IPS-NIHi11 (cell line): Measurements from ENCODE around the gene ME1.
"Not testable (repeated sequence)": the region's sequence is repeated elsewhere in the genome, so short reads cannot be mapped to it uniquely, and the experiment has no call there.

Source experiments
- DNase-seq: peaks from one replicate; pipeline ENCODE4 v3.0.0; 2012; ENCODE audit warnings: mixed read lengths, low spot score

The ME1 gene

DNA sequence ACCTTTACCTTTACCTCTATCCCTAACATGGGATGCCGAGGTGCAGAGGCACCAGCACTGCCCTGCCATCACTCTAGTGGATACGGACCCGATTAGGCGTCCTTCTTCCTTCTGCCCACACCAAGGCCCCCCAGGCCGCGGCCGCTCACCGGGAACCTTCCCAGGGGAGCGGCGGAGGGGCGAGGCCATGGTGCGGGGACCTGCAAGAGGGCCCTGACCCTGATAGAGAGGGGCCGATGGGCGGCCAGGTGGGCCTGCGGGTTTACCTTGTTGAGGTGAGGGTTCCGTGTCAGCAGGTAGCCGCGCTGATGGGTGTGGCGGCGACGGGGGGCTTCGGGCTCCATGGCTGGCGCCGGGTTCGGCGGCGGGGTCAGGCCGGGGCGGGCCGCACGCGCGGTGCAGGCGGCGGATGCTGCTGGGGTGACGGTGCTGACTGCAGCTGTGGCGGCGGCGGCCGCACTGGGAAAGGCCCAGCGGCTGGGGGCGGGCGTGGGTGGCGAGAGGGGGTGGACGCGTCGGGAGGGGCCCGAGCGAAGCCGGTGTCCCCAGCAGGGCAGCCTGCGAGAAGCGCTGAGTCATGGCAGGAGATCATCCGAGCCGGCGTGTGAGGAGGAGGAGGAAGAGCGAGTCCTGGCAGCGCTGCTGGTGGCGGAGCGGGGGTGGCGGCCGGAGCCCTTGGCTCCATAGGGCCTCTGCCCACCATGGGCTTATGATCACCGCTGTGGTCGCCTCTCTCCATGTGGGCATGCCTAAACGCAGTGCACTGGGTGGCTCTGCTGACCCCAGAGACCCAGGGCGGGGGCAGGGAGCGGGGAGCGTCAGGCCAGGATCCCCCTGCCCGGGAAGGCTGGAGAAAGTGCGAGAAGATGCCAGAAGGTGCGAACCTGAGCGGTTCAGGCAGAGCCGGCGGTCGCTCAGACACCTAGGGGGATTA is at the start of gene ME1:
ME1 (minus strand) TSS at position 441 of the 934 bp plus-strand sequence; CDS start at position 344, 97 bp downstream.
- DNase-seq = peak; percentile 80

DNA sequence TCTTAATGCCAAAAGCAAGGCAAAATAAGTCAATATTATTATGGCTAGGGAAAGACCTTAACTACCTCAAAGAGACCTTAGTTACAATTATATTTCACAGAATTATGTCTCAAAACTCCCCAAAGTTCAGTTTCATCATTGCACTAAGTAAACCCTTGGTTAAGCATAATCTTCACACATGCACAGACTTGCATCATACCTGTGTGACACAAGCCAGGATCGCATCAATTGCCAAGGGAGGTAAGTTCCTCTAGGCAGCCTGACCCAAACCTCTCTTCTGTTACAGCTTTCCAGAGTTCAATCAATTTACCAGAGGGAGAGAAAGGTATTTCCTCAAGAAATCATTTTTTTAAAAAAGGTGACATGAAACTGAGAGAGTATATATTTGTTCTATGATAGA is 49.6 kb upstream of the ME1 start:
- DNase-seq = no peak

DNA sequence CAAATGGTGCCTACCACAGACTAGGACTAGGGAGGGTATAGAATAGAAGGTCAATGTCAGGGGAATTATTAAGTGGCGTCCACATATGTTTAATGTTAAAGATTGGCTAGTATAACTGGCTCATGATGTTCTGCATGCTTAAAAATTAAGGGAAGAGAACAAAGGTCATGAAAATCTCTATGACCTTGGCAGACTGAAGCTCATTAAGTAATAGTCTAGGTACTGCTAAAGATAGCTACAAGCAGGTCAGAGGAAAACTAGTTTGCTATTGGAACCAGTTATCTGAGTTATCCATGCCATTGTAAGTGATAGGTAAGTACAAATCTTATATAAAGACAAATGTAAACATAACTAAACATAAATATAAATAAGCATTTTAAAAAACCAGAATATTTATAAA is 48.5 kb upstream of the ME1 start:
- no peak for DNase-seq

DNA sequence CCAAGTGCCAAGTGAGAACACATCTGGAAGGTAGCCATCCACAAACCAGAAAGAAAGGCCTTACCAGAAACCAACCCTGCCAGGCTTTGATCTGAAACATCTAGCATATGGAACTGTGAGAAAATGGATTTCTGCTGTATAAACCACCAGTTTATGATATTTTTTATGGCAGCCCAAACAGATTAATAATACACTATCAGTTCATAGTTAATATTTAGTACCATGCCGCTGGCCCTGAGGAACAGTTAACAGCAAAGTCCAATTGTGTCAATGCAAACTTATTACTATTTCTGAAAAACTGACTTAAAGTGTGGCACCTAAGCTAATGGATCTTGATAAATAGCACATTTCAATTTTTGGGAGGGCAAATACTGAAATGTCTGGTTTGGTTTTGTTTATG is 46.1 kb upstream of the ME1 start:
- DNase-seq = no peak

DNA sequence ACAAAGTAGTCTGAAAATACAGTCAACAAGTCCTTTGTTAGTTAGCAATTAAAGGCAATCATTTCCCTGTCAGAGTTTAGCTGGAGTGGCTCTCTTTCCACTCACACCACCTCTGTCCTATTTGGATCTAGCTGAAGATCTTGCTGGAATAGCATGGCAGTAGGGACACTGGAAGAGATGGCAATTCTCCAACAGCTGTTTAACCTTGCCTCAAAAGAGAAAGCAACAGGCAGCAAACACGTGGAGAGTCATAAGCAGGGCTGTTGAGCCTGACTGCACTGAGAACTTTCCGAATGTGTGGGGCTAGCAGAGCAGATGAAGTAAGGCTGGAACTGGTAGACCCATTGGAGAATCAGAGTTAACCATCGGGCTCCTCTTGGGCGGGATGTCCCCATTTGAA is 43.5 kb upstream of the ME1 start:
- DNase-seq = no peak

DNA sequence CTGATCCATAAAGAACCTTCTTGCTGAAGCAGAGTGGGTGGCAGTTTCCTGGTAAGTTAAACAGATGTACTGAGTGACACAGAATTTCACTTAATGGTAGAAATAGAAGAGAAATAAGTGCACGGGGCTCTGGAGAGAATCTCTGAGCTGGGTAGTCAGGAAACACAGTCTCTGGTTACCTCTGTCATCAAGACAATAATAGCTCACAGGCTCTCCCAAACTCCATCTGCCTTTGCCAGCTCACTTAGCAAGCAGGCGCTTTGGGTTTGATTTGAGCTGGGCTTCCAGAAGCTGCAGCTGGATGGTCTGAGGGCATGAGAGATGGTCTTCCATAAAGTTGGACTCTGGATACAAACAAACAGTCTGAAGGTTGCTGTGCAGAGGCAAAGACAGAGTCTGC is 41.9 kb upstream of the ME1 start:
- no peak for DNase-seq

DNA sequence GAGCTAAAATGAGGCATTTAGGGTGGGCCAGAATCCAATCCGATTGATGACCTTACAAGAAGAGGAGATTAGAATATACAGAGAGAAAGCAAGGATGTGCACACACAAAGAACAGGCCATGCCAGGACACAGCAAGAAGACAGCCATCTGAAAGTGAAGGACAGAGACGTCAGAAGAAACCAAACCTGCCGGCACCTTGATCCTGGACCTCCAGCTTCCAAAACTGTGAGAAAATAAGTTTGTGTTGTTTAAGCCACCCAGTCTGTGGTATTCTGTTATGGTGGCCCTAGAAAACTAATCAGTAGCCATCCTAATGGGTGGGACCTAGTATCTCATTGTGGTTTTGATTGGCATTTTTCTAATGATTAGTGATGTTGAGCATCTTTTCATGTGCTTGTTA is 39.7 kb upstream of the ME1 start:
- DNase-seq = no peak

DNA sequence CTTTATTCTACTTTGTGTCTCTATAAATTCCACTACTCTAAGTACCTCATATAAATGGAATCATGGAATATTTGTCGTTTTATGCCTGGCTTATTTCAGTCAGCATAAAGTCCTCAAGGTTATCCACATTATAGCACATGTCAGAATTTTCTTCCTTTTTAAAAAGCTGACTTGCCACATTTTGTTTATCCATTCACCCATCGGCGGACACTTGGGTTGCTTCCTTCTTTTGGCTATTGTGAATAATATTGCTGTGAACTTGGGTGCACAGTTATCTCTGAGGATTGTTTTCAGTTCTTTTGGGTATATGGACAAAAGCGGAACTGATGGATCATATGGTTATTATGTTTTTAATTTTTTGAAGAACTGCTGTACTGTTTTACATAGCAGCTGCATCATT is 39.1 kb upstream of the ME1 start:
- DNase-seq = no peak

DNA sequence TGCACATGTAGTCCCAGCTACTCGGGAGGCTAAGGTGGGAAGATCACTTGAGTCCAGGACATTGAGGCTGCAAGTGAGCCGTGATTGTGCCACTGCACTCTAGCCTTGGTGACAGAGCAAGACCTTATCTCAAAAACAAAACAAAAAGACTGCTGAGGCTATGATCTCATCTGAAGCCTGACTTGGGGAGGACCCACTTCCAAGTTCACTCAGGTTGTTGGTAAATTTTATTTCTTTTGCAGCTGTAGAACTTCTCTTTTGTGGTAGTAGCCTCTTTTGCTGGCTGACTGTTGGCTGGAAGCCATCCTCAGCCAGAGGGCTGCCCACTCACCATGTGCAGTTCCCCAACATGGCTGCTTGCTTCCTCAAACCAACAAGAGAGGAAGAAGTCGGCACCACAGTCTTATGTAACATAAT is 36.8 kb upstream of the ME1 start:
- DNase-seq = no peak

DNA sequence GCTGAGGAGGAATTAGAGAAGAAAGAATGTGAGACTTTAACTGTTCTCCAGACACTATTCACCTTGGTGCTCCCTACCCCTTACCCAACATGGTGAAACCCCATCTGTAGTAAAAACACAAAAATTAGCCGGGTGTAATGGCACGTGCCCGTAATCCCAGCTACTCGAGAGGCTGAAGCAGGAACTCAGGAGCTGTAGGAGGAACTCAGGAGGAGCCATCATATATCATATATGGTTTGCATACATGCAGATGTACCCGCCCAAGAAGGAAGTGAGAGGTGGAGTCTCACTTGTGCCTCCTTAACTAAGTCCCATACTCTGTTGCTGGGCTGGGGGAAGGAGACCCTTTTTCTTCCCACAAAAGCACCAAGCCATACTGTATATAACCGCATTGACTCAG is 35.5 kb upstream of the ME1 start:
- DNase-seq = no peak

DNA sequence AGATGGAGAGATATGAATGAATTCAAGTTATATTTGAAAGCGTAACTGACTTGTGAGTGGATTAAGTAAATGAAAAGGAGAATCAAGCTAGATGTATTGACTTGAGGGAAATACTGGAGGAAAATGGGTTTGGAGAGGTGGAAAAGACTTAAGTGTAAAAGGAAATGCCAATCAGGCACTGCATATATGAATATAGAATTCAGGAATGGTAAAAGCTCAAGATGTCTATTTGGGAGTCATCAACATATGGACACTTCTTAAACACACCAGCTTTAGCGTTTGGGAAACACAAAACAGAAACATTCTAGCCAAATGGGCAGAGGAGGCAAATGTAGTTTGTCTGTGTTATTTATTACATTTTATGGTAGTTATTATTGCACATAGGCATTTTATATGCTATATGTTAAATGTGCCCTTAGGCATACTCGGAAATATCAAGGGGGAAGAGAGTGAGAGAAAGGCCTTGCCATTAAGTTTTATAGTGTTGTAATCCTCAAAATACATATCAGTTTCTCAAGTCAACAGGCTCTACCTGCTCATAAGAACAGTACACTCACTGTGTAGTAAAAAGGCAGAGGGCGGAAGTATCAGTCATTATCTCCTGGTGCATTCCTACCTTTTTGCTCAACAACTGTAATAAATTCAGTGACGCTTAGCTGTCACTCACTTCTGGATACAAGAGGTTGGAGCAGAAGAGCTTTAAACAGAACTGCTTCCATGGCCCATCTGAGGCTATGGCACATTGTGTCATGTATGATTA is 33.7 kb upstream of the ME1 start:
- no peak for DNase-seq

DNA sequence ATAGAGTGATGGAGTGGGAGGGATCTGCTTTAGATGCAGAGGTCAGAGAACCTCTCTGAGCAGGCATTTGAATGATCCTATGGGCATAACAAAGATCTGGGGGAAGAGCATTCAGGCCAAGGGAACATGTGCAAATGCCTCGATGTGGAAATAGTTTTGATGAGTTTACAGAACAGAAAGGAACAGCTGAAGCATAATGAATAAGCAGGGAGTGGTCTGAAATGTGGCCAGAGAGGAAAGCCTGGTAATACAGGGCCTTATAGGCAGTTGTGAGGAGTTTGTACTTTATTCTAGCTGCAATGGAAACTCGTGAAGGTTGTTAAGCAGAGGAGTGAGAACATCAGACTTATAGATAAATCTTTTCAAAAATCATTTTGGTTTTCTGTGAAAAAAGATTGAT is 33.0 kb upstream of the ME1 start:
- DNase-seq = no peak

DNA sequence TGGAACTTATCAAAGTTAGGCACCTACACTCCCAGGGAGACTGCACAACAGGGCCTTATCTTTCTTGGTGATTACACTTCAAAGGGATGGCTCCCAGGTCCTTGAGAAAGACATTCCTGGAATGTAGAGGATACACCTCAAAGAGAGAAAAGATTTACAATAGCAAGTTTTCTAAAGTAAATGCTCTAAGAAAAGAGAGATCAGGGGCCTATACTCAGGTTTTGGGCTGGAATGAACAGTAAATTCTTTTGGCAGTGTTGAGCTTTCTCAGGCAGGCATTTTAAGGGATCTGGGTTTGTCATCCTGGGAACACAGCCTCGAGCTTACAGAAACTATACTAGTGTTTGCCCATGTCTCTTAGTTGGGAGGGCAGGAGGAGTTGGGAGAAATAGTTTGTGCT is 31.7 kb upstream of the ME1 start:
- DNase-seq = peak; percentile 9

DNA sequence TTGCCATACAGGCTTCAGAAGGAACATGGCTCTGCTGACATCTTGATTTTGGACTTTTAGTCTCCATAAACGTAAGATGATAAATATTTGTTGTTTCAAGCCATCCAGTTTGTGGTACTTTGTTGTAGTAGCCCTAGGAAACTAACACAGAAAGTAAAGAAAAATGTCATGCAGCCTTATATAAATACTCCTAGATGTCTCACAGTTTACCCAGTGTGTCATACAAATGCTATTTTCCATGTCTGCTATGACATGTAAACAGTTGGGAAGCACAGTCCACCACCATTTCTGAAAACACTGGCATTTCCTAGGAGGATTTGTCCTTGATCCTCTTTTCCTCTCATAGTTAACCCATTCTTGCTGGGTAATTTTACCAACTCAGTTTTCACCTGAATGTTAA is 30.6 kb upstream of the ME1 start:
- DNase-seq = no peak

DNA sequence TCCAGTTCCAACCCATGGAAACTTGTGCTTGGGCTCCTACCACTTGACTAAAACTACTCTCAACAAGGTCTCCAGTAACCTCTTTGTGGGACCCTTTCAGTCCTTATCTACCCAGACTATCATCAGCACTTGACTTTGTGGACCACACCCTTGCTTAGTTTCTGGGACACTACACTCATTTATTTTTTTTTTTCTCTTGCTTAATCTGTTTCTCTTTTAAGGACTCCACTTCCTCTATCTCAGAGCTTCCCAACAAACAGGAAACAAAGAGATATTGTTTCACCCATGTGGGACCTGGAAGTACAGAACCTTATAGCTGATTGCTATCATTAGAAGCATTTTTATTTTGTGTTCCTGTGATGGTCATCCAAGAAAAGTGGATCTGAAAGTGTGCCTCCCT is 28.8 kb upstream of the ME1 start:
- no peak for DNase-seq

DNA sequence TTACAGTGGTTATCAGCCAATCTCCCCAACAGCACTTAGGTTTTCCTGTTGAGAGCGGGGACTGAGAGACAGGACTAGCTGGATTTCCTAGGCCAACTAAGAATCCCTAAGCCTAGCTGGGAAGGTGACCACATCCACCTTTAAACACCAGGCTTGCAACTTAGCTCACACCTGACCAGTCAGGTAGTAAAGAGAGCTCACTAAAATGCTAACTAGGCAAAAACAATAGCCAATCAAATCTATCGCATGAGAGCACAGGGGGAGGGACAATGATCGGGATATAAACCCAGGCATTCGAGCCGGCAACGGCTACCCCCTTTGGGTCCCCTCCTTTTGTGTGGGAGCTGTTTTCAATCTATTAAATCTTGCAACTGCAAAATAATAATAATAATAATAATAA is 19.2 kb upstream of the ME1 start:
- DNase-seq = not testable (repeated sequence)

DNA sequence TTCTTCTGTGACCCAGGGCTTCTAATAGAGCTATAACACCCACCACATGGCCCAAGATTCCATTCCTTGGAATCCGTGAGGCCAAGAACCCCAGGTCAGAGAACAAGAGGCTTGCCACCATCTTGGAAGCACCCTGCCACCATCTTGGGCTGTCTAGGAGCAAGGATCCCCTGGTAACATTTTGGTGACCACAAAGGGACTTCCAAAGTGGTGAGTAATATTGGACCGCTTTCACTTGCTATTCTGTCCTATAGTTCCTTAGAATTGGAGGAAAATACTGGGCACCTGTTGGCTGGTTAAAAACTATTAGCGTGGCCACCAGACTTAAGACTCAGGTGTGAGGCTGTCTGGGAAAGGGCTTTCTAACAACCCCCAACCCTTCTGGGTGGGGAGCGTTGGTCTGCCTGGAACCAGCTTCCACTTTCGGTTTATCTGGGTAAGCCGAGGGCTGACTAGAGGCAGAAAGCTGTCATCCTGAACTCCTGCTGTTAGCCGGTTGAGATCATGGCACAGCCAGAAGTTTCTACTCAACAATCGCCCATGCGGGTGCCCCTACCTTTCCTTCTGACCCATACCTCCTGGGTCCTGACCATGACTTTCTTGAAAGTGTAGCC is 13.3 kb upstream of the ME1 start:
- DNase-seq = not testable (repeated sequence)

DNA sequence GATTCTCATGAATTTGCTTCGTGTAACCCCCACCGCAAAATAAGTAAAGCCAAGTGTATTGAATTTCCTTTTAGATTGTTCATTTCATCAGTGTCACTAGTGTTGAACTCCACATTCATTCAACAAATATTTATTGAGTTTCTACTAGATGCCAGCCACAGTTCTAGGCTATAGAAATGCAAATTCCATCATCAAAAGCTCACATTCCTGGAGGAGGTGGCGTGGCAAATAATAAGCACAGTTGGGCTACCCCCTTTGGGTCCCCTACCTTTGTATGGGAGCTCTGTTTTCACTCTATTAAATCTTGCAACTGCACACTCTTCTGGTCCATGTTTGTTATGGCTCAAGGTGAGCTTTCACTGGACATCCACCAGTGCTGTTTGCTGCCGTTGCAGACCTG is 12.7 kb upstream of the ME1 start:
- DNase-seq = no peak

DNA sequence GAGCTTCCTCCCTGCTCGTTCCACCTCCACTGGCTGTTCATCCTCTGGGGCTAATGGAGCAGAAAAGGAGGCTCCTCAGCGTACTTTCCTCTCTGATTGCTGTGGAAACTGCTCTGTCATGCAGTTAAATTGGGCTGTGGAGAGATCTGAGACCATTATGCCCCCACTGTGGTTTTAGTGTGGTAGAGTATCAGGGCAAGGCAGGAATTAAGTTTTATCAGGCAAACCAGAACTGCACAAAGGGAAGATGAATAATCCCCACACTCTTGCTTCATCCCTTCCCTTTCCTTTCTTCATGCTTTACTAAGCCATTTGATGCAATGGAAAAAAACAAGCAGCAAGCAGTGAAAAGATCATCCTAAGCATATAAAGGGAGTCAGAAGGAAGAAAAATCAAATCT is 11.9 kb upstream of the ME1 start:
- DNase-seq = no peak

DNA sequence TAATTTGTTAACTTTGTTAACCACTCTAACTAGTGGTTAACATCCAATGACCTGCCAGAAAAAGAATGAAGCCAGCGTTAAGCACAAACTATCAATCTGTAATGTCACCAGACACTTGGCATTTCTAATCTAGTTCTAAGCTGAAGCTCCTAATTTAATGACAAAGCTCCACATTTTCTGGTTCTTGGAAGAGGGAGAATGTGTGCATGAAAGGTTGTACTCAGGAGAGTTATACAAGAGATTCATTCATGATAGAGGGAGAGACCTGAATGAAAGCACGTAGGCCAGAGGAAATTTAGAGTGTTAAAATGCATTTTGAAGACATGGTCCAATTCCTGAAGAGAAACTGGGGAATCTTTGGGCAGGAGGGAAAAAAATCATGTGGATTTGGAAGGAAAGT is 8.3 kb upstream of the ME1 start:
- no peak for DNase-seq

DNA sequence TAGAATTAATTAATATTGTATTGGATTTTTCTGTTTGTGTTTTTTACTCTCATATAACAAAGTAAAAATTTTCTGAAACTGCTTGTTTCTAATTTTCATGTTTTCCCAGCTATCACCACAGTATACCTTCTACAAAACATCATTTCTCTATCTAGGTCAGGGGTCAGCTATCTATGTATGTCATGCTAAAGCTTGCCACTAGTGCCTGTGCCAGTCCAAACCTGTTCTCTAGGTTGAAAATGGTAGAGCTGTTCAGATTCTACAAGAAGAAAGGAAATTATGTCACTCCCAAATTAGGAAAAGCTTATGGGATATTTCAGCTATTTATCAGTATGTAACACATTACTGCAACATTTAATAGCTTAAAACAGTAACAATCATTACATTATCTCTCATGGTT is 5.8 kb upstream of the ME1 start:
- no peak for DNase-seq

DNA sequence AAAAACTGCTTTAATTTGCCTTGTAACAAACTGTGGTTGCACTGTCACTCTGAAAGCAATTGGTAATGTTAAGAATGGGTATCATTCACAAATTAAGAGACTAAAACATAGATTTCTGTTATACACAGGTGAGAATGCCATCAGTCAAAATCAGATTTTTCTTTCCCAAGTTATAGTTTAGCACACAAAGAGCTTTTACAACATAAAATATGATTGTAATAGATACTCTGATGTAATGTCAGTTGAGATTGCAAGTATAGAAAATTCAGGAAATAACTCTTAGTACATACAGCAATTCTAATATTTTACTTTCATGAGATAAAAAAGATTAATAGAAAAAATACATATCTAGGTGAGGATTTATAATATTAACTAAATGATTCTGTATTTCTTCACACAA is 2.3 kb upstream of the ME1 start:
- DNase-seq = no peak

DNA sequence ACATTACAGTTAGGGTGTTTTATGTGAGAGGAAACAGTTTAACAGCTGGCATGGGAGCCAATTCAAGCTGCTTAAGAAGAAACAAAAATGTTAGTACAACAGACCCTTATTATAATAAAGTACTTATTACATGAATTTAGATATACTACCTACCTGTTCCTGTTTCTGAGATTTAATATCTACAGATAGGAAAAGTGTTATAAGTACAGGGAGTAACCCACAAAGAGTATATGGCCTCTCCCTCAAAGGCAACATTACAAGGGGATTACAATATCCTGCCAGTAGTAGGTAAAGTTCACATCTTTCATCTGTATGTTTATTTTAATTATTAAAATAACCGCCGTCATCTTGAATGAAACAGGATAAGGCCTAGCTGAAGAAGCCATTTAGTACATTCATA is 1.8 kb upstream of the ME1 start:
- DNase-seq = no peak
